Body of pancreas (tissue), 4 donors: ENCODE results near the gene TNXB. TPM values are rescaled to one million over a fixed set of nuclear protein-coding genes. Genes with fewer than 3 reads are reported as not detected.
A peak's percentile ranks its signal among the peaks of the same experiment; 100 is the strongest.

Experiments used
- ATAC-seq: fragments of 150-250 bp; one replicate; pipeline ENCODE4 v1.9.1; 2016
- DNase-seq, 4 donors: peaks; one replicate each; pipeline ENCODE4 v3.0.0-alpha.2; 2019
- H3K27ac ChIP-seq, 4 donors: fragments of 200-600 bp; sonication (generic); 1 replicate in 3 of 4; 2 replicates in 1 of 4; pipeline versions ENCODE4 v1.5.1 to v1.6.1; 2016 to 2019; ENCODE audit warnings: mild to moderate bottlenecking in 1 of 4, mixed read lengths in 1 of 4, moderate library complexity in 1 of 4
- H3K27me3 ChIP-seq, 2 donors: fragments of 200-600 bp; sonication (generic); one replicate each; pipeline ENCODE4 v1.6.0; 2016; ENCODE audit warnings: mild to moderate bottlenecking in 1 of 2
- H3K36me3 ChIP-seq, 2 donors: fragments of 200-600 bp; sonication (generic); replicated peaks in 1 of 2; 2 replicates each; pipeline ENCODE4 v1.5.1; 2016; ENCODE audit warnings: low read depth in 2 of 2; ENCODE audit not compliant: insufficient read depth in 1 of 2
- H3K4me1 ChIP-seq: fragments of 200-600 bp; sonication (generic); one replicate; pipeline ENCODE4 v1.6.0; 2016
- H3K4me3 ChIP-seq, 2 donors: fragments of 200-600 bp; sonication (generic); 1 replicate in 1 of 2; 2 replicates in 1 of 2; pipeline ENCODE4 v1.5.1; 2016 to 2019
- H3K9me3 ChIP-seq, 3 donors: fragments of 200-600 bp; sonication (generic); 1 replicate in 2 of 3; 2 replicates in 1 of 3; pipeline ENCODE4 v1.5.1; 2016
- POLR2A ChIP-seq, 3 donors: fragments of 450-650 bp; IDR thresholded peaks; one replicate each; pipeline ENCODE4 v1.6.1; 2016; ENCODE audit warnings: antibody characterized with exemption in 3 of 3, mild to moderate bottlenecking in 2 of 3
- whole genome bisulfite sequencing, 2 donors: methylation state at CpG; one replicate each; pipeline ENCODE4 v1.1.5; 2017; 5-methylcytosine and 5-hydroxymethylcytosine counted together
- intact Hi-C: fragments of 100-400 bp; cut with DNase I; formaldehyde crosslinking; loops from one replicate; pipeline ENCODE4 v1.15.1; 2023
- total RNA-seq, 2 donors: library from RNA; depleted of rRNA; stranded (reverse); fragments of >200 nt; gene quantifications; one replicate each; pipeline ENCODE4 v1.1.0, GENCODE V29; 2016
- TF ChIP-seq, protein P1 (sequence below), 7 experiments: fragments of 450-650 bp in 4 of 7; fragments of 200-600 bp in 3 of 7; sonication (generic) in 3 of 7; IDR thresholded peaks; one replicate each; pipeline ENCODE4 v1.5.1; 2016 to 2019; ENCODE audit warnings: antibody characterized with exemption in 7 of 7

Gene TNXB
- total RNA-seq, 2 donors from 2014 or later = 24.9 to 36.6 TPM

DNA sequence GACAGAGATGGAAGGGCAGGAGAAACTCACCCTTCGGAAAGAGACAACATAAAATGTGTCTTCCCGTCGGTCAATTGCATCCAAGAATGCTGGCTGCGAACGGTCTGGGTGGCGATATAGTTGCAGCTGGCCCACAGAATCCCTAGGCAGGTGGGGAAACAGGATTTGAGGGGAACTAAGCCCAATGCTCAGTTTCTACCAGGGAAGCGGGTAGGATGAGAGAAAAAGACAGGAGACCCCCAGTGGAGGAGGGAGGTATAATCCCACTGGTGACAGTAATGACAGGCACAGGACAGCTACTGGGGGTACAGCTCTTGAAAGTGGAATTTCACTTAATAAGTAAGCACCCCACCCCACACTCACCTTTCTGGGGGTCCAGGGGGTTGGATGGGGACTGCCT lies 7.5 kb upstream of the TNXB start:
- no peak overlapping the region for H3K4me3 ChIP-seq
- 91% methylated on average over 7 of the region's 7 CpGs for WGBS, 2 donors
- peaks cover 18% of the 10 kb centered on the region for H3K4me1 ChIP-seq
- no peaks in the 10 kb centered on the region for H3K9me3 ChIP-seq
- H3K27ac ChIP-seq = no peak overlapping the region
- no peak for DNase-seq
- intact Hi-C loops = loop anchor here (5.0 kb wide), 1 partner anchor 41 kb away; no protein-coding TSS in a partner anchor
- ATAC-seq = no peak
- TF ChIP-seq POLR2A (IDR thresholded peaks at IDR 0.05) = no peak
- TF ChIP-seq, protein P1, sequence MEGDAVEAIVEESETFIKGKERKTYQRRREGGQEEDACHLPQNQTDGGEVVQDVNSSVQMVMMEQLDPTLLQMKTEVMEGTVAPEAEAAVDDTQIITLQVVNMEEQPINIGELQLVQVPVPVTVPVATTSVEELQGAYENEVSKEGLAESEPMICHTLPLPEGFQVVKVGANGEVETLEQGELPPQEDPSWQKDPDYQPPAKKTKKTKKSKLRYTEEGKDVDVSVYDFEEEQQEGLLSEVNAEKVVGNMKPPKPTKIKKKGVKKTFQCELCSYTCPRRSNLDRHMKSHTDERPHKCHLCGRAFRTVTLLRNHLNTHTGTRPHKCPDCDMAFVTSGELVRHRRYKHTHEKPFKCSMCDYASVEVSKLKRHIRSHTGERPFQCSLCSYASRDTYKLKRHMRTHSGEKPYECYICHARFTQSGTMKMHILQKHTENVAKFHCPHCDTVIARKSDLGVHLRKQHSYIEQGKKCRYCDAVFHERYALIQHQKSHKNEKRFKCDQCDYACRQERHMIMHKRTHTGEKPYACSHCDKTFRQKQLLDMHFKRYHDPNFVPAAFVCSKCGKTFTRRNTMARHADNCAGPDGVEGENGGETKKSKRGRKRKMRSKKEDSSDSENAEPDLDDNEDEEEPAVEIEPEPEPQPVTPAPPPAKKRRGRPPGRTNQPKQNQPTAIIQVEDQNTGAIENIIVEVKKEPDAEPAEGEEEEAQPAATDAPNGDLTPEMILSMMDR (IDR thresholded peaks at IDR 0.05) = peak in 3 of 7 experiments; percentile 8 to 15 (median 14)
- no peaks in the 10 kb centered on the region for H3K27me3 ChIP-seq
- peaks cover 0 to 29% of the 10 kb centered on the region in 2 donors for H3K36me3 ChIP-seq

DNA sequence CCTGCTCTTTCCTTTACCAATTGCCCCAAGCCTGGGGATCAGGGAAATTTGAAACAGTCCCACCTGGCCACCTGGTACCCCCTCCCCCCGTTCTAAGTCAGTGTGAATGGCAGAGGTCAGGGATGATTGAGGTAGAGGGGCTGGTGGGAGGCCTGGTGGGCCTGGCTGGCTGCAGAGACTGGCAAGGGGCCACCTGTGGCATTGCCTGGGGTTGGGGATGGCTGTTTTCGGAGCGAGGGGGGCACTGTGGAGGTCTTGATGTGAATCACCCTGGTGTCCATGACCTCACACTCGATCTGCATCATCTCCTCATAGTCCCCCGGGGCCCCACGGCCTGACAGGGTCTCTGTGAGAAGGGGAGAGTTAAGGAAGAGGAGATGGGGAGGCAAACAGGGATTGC lies 6.5 kb upstream of the TNXB start:
- DNase-seq = no peak
- intact Hi-C loops = loop anchor here (5.0 kb wide), 1 partner anchor 42 kb away; no protein-coding TSS in a partner anchor
- Histone ChIP-seq H3K27ac (no peak overlapping the region), H3K36me3 (peaks cover 0 to 20% of the 10 kb centered on the region in 2 donors), H3K4me3 (no peak overlapping the region), H3K9me3 (no peaks in the 10 kb centered on the region), H3K27me3 (no peaks in the 10 kb centered on the region), H3K4me1 (peaks cover 20% of the 10 kb centered on the region)
- no peak for ATAC-seq
- TF ChIP-seq, protein P1 (IDR thresholded peaks at IDR 0.05) = no peak
- no peak for TF ChIP-seq POLR2A (IDR thresholded peaks at IDR 0.05)
- 91 to 96% methylated on average over 5 to 6 of the region's 6 CpGs for whole genome bisulfite sequencing, 2 donors

DNA sequence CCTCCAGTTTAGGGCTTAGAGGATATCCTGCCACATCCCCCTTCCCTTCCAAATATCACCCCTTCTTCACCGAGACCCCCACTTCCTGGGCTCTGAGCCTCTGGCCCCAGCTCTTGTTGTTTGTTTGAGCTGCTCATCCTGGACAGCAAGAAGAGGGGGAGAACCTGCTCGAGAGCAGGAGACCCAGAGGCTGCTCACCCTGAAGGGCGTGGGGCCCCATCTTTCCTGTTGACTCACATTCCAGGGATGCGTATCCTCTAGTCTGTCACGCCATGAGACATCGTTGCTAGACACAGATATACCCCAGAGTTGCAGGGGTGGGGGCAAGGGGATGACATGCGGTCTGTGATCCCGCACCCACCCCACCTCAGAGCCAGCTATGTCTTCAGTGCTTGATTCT lies 5.7 kb upstream of the TNXB start:
- H3K4me3 ChIP-seq = no peak overlapping the region
- no peaks in the 10 kb centered on the region for H3K9me3 ChIP-seq
- 88 to 96% methylated on average over 6 to 8 of the region's 8 CpGs for WGBS, 2 donors
- peaks cover 23% of the 10 kb centered on the region for H3K4me1 ChIP-seq
- ATAC-seq (no peak), DNase-seq (no peak)
- intact Hi-C loops = loop anchor here (5.0 kb wide), 1 partner anchor 43 kb away; no protein-coding TSS in a partner anchor
- H3K27ac ChIP-seq = peak overlapping the region in 2 of 4 donors; percentile 0 to 38
- TF ChIP-seq POLR2A (IDR thresholded peaks at IDR 0.05) = no peak
- TF ChIP-seq, protein P1 (IDR thresholded peaks at IDR 0.05) = no peak
- no peaks in the 10 kb centered on the region for H3K27me3 ChIP-seq
- H3K36me3 ChIP-seq = peaks cover 0 to 19% of the 10 kb centered on the region in 2 donors

DNA sequence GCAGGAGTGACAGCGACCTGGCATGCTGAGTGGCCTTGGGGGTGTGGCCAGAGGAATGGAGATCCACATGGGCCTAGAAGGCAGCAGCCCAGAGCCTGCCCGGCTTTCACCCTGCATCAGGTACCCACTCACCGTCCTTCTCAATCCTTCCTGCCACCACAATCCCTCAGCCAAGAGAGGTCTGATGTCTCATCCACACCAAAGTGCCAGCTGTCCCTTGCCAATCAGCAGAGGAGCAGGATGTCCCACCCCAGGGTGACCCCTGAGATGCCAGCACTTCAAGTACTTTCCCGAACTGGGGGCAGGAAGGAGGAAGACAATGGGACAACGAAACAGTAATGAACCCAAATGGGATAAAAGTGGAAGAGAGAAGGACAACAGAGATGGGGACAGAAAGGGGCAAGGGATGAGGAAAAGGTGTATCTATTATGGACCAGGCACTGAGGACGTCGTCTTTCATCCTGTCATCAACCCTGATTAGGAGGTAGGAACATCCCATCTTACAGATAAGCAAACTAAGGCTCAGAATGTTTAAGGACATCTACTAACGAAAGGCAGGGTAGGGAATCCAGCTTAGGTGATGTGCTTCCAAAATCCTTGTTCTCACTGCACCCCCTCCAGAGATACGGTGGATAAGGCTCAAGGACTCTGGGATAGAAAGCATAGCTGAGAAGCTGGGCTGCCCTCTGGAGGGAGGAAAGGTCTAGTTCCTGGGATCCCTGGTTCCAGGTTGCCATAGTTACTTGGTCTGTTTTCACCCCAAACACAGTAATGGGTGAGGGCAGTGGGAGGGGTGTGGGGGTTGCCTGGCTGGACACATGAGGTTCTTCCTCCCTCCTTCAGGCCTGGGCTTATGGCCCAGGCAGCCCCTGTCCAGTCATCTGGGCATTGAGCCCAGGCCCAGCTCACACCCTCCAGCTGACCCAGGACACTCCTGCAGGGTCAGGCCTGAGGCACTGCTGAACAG lies 4.5 kb upstream of the TNXB start:
- WGBS, 2 donors = 54 to 66% methylated on average over 9 of the region's 9 CpGs
- Histone ChIP-seq H3K36me3 (peaks cover 0 to 17% of the 10 kb centered on the region in 2 donors), H3K27ac (peak overlapping the region in 2 of 4 donors; percentile 0 to 44), H3K4me1 (peaks cover 20% of the 10 kb centered on the region), H3K27me3 (no peaks in the 10 kb centered on the region), H3K9me3 (no peaks in the 10 kb centered on the region), H3K4me3 (no peak overlapping the region)
- intact Hi-C loops = no loop called here
- TF ChIP-seq, protein P1 (IDR thresholded peaks at IDR 0.05) = peak in 3 of 7 experiments; percentile 12 to 30 (median 25)
- no peak for TF ChIP-seq POLR2A (IDR thresholded peaks at IDR 0.05)
- DNase-seq (peak; percentile 62 to 84 (median 67)), ATAC-seq (peak; percentile 77)
